Endothelial cell of hepatic sinusoid (primary cell): ENCODE results near the gene RFPL1.

Source experiments
- in situ Hi-C: cut with HindIII; loops from 2 replicates; pipeline ENCODE4 v1.10.0; 2017; ENCODE audit warnings: low sequenced_read_pairs

RFPL1 gene

GRCh38 chr22:29435236-29436136 lies 2.9 kb upstream of the RFPL1 start:
- in situ Hi-C loops = no loop called here

DNA sequence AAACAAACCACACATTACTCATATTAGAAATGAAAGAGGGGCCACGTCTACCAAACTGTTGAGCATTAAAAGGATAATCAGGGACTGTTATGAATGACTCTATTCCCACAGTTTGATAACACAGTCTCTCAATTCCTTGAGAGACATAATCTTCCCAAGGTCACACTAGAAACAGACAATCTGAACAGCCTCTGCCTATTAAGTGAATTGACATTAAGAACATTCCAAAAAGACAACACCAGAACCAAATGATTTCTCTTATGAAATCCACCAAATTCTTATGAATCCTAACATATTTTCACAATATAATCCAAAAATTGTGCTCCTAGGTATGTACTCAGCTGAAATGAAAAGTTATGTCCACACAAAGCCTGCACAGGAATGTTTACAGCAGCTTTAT lies 4.6 kb downstream of the RFPL1 start:
- in situ Hi-C loops = no loop called here

DNA sequence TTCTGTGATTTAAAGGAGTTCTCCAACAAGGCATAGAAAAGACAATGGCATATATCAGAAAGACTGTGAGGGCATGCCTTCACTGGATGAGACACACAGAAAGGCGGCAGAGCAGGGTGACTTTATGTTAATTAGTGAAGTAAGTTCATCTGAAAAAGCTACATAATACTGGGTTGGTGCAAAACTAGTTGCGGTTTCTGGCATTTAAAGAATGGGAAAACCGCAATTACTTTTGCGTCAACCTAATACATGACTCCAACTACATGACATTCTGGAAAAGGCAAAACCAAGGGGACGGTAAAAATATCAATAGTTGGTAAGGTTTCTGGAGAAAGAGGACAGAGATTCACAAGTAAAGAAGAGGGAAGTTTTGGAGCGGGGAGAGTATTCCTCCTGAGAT lies 5.1 kb downstream of the RFPL1 start:
- in situ Hi-C loops = no loop called here

GRCh38 chr22:29443861-29444792 lies 5.7 kb downstream of the RFPL1 start:
- in situ Hi-C loops = no loop called here

GRCh38 chr22:29445508-29445907 lies 7.1 kb downstream of the RFPL1 start:
- in situ Hi-C loops = no loop called here

- in situ Hi-C loops = no loop called here
These were observed 9.5 kb downstream of the RFPL1 start for GRCh38 chr22:29447906-29448305.

GRCh38 chr22:29449296-29449875 lies 11.0 kb downstream of the RFPL1 start:
- in situ Hi-C loops = no loop called here

DNA sequence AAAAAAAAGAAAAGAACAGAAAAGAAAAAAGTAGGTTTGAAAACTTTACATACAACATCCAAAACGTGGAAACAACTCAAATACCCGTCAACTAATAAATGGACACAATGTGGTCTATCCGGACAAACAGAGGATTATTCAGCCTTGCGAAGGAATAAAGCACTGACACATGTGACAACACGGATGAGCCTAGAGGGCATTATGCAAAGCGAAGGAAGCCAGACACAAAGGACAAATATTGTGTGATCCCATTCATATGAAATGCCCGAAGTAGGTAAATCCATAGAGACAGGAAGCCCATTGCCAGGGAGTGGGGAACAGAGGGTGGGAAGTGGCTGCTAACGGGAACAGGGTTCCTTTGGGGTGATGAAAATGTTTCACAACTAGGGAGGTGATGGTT lies 11.8 kb downstream of the RFPL1 start:
- in situ Hi-C loops = no loop called here

- in situ Hi-C loops = no loop called here
These were observed 13.5 kb downstream of the RFPL1 start for GRCh38 chr22:29451863-29452262.

DNA sequence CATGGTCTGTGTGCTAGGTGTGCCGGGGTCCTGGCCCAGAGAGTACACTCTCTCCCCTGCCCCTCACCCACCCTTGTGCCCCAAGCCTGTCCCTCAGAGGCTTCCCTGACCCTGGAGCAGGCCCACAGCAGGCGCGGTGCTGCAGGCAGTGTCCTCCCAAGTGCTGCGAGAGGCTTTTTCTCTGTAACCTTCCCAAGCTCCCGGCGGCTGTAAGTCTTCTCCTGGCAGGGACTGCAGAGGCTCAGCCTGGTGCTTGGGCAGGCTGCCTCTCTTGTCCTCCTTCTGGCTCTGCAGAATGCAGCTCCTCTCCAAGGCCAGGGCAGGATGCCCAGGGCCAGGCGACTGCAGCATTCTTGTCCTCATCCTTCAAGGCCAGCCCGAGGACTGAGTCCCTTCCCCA lies 15.9 kb downstream of the RFPL1 start:
- in situ Hi-C loops = no loop called here

DNA sequence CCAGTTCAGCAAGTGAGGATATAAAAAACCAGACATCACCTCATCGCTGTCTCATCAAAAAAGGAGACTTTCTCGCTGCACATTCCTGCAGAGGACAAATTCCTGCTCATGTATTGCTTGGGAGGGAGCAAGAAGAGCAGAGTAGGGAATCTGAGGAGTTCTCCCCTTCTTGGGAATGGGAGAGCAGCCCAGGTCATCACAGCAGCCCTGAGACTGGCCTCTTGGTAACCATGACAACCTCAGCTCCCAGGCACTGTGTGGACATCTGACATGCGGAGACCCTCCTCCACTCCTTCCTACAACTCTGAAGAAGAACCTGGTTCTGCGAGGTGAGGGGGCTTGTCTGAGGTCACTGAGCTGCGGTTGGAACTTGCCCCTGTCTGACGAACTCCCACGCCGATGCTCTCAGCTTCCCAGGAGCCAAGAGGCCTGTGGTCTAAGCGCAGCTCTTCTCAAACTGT lies 17.9 kb downstream of the RFPL1 start:
- in situ Hi-C loops = no loop called here

DNA sequence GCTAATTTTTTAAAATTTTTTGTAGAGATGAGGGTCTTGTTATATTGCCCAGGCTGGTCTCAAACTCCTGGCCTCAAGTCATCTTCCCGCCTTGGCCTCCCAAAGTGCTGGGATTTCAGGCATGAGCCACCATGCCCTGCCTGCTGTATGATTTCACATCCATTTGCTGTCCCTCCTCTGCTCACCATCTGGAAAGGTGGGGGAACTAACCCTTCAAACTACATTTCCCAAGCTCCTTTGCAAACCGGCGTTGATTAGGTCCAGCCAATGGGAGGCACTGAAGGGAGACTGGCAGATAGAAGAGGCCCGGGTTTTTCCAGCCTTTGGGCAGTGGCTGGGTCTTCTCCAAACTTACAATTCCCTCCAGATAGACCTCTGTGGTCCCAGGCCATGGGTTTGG lies 19.3 kb downstream of the RFPL1 start:
- in situ Hi-C loops = no loop called here

GRCh38 chr22:29458551-29458950 lies 20.2 kb downstream of the RFPL1 start:
- in situ Hi-C loops = no loop called here

DNA sequence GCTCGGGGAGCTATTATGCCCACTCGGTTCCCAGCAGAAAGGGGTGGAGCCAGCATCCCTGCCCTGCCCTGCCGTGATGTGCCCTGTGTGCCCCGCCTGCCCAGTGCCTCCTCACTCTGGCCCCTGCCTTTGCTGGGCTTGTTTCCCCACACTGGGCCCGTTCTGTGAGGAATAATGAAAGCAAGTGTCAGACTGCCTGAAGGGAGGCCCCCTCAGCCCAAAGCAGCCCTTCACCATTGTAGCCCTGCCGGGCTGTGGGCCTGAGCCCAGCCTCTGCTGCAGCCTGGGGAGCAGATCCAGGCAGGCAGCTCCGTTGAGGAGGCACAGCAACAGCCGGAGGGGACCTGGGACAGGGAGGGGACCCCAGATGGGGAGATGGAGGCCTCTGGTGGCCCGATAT lies 21.4 kb downstream of the RFPL1 start:
- in situ Hi-C loops = no loop called here

DNA sequence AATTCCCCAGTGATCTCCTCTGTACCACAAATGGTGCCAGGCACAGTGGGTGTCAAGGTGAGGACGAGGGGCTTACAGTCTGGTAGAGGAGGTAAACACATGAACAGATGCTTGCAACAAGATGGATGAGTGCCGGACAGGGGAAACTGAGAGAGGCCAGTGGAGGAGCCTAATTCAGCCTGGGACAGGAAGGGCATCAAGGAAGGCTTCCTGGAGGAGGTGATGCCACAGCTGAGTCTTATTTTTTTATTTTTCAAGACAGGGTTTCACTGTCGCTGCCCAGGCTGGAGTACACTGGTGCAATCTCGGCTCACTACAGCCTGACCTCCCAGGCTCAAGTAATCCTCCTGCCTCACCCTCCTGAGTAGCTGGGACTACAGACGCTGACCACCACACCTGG lies 22.9 kb downstream of the RFPL1 start:
- in situ Hi-C loops = no loop called here

- in situ Hi-C loops = no loop called here
These were observed 25.2 kb downstream of the RFPL1 start for GRCh38 chr22:29463629-29464028.

- in situ Hi-C loops = no loop called here
These were observed 26.2 kb downstream of the RFPL1 start for GRCh38 chr22:29464581-29464980.

- in situ Hi-C loops = loop anchor here (5.0 kb wide), 1 partner anchor 77 kb away; no protein-coding TSS in a partner anchor
These were observed 31.4 kb downstream of the RFPL1 start for GRCh38 chr22:29469755-29470154.

- in situ Hi-C loops = loop anchor here (5.0 kb wide), 1 partner anchor 78 kb away; no protein-coding TSS in a partner anchor
These were observed 31.9 kb downstream of the RFPL1 start for GRCh38 chr22:29470159-29470855.

DNA sequence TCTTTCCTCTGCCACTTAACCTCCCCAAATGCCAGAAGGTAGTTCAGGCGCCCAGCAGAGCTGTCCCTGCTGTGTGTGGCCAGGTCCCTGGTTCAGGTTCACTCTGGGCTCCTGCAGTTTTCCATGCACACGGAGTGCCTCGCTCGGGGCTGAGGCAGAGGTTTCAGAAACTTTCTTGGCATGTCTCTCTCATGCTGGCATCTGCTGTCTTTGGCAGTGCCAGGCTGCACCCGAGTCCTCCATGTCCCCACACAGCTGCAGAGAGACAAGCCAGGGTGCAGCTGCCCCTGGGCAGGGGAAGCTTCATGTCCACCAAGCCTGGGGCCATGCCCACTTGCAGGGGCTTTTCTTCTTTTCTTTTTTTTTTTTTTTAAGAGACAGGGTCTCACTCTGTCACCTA lies 34.6 kb downstream of the RFPL1 start:
- in situ Hi-C loops = loop anchor here (5.0 kb wide), 1 partner anchor 81 kb away; no protein-coding TSS in a partner anchor
